Measurements from ENCODE around the gene DGKQ.
"Not testable (repeated sequence)": the region's sequence is repeated elsewhere in the genome, so short reads cannot be mapped to it uniquely, and the experiment has no call there.

Gene DGKQ

DNA sequence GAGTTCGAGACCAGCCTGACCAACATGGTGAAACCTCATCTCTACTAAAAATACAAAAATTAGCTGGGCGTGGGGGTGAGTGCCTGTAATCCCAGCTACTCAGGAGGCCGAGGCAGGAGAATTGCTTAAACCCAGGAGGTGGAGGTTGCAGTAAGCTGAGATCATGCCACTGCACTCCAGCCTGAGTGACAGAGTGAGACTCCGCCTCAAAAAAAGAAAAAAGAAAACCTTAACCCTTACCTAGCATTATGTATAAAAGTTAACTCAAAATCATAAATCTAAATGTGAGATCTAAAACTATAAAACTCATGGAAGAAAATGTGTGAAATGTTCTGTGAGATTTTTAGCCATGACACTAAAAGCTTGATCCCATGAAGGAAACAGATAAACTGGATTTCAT is 33.9 kb downstream of the DGKQ start:
- H3K4me1 ChIP-seq (ENCODE audit: control insufficient read depth, low read depth, low read length); H3K36me3 ChIP-seq (ENCODE audit: control insufficient read depth, low read depth, low read length); H3K9me3 ChIP-seq (ENCODE audit: control insufficient read depth, low read depth, low read length); H3K9ac ChIP-seq (ENCODE audit: low read length); H3K27me3 ChIP-seq (ENCODE audit: control insufficient read depth, insufficient read depth, low read length); H3K4me3 ChIP-seq (ENCODE audit: low read length); H3K27ac ChIP-seq (ENCODE audit: low read length): not testable (repeated sequence)

DNA sequence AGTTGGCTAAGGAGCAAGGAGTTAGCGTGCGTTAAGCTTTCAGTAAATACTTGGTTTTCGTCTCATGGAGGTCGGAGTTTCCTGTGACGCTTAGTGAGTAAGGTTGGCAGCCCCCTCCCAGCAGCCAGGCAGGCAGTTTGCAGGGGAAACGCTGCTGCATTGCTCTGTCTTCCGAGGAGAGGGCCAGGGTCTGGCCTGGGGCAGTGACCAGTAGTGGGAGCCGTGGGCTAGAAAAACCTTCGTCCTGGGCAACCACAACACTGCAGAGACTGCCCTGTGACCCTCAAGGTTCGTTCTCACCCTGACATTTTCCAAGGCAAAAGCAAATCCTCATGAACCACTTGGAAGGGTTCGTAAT is 40.7 kb downstream of the DGKQ start:
- Histone ChIP-seq H3K4me3 (ENCODE audit: low read length) (peak overlapping the region; percentile 89), H3K27me3 (ENCODE audit: control insufficient read depth, insufficient read depth, low read length) (peaks cover 4% of the 10 kb centered on the region), H3K4me1 (ENCODE audit: control insufficient read depth, low read depth, low read length) (peaks cover 5% of the 10 kb centered on the region), H3K36me3 (ENCODE audit: control insufficient read depth, low read depth, low read length) (no peaks in the 10 kb centered on the region), H3K9ac (ENCODE audit: low read length) (peak overlapping the region; percentile 18), H3K27ac (ENCODE audit: low read length) (no peak overlapping the region), H3K9me3 (ENCODE audit: control insufficient read depth, low read depth, low read length) (no peaks in the 10 kb centered on the region)

DNA sequence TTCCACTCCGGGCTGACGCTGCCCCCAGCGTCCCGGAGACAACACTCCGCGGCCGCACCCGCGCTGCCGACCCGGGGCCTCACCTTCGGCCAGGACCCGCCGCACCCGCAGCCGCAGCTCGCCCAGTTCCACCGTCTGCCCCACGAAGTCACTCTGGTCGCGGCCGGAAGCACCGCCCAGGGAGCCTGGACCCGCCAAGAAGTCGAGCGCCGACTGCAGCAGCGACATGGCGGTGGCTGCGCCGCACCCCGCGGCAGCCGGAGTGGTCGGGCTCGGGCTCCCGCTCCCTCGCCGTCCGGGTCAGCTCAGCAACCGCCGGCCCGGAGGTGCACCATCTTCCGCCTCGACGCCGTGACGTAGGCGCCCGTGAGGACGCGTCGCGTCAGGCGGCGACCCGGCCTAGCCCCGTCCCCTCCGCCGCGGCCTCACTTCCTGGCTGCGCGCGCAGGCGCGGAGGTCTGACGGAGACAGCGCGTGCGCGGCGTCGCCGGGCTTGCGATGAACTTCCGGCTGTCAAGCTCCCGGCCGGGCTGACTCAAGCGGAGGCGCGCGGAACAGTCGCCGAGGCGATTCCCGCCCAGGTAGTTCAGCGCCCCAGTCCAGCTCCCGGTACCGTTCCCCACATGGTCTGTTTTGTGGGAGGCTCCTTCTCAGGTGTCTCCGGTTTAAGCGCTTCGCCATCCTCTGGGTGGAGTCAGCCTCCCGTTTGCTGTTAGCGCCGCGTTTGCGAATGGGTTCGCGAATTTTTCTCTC is 41.2 kb downstream of the DGKQ start, which contains the start of the genes GAK and TMEM175:
TSS of gene GAK (minus strand) at position 357 of the 753 bp plus-strand sequence. CDS start at position 228, 129 bp downstream.
TSS of gene TMEM175 (plus strand) at position 501 of the 753 bp plus-strand sequence. CDS start 15,280 bp downstream, outside the sequence.
- Histone ChIP-seq H3K27me3 (ENCODE audit: control insufficient read depth, insufficient read depth, low read length) (peaks cover 4% of the 10 kb centered on the region), H3K4me3 (ENCODE audit: low read length) (peak within 1 kb of the TSS; percentile 89), H3K9me3 (ENCODE audit: control insufficient read depth, low read depth, low read length) (no peaks in the 10 kb centered on the region), H3K36me3 (ENCODE audit: control insufficient read depth, low read depth, low read length) (no peaks in the 10 kb centered on the region), H3K27ac (ENCODE audit: low read length) (no peak within 1 kb of the TSS), H3K4me1 (ENCODE audit: control insufficient read depth, low read depth, low read length) (peaks cover 5% of the 10 kb centered on the region), H3K9ac (ENCODE audit: low read length) (peak within 1 kb of the TSS; percentile 81)

DNA sequence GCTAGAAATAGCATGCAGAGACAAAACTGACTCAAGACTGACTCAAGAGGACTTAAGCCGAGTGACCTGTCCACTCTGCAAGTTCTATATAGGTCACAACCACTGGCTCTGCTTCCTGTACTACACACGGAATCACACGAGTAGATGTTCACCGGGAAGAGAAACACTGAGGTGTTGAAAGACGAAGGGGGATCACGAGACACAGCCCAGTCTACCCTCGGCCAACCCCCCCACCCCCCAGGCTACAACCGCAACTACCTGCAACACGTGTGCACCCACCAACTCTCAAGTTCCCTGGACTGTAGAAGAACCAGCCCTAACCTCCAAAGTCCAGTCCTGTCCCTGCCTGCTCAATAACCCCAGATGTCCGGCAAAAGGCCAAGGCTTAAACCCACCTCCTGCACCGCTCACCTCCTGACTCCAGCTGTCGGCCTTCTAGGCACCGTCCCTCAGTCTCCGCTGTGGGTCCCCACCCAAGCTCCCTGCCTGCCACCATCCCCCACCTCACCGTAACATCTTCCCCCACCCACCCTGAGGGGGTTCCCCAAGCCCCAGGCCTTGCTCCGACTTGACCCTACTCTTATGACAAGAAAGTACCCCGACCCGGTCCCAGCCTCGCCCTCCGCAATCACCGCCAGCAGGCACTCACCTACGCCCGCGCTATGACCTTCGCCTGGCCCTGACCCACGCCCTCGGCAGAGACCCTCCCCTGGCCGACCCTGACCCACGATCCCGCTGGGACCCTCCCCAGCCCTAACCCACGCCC is 42.0 kb downstream of the DGKQ start:
- no peaks in the 10 kb centered on the region for H3K9me3 ChIP-seq (ENCODE audit: control insufficient read depth, low read depth, low read length)

DNA sequence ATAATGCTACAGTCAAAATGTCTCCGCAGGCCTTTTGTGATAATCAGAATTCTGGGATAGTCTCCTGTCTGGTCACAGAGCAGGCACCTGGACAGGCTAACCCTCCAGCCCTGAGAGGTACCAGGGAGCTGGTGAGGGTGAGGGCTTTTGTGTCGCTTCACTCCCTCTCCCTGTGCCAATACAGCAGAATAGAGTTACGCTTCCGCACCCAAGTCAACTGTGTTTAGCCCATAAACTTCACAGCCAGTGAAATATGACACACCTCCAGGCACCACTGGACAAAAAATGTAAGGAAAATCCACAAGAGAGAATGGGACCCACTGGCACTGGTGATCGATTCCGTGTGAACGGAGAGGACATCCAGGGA is 42.6 kb downstream of the DGKQ start:
- Histone ChIP-seq H3K27me3 (ENCODE audit: control insufficient read depth, insufficient read depth, low read length) (peaks cover 4% of the 10 kb centered on the region), H3K9me3 (ENCODE audit: control insufficient read depth, low read depth, low read length) (no peaks in the 10 kb centered on the region), H3K4me3 (ENCODE audit: low read length) (peak overlapping the region; percentile 89), H3K27ac (ENCODE audit: low read length) (no peak overlapping the region), H3K4me1 (ENCODE audit: control insufficient read depth, low read depth, low read length) (peaks cover 5% of the 10 kb centered on the region), H3K36me3 (ENCODE audit: control insufficient read depth, low read depth, low read length) (no peaks in the 10 kb centered on the region), H3K9ac (ENCODE audit: low read length) (peak overlapping the region; percentile 81)

More for the DNA sequence above, 42.0 kb downstream of the DGKQ start:
- Histone ChIP-seq H3K27me3 (ENCODE audit: control insufficient read depth, insufficient read depth, low read length) (peaks cover 4% of the 10 kb centered on the region), H3K9ac (ENCODE audit: low read length) (peak overlapping the region; percentile 81), H3K4me1 (ENCODE audit: control insufficient read depth, low read depth, low read length) (peaks cover 5% of the 10 kb centered on the region), H3K27ac (ENCODE audit: low read length) (no peak overlapping the region), H3K36me3 (ENCODE audit: control insufficient read depth, low read depth, low read length) (no peaks in the 10 kb centered on the region), H3K4me3 (ENCODE audit: low read length) (peak overlapping the region; percentile 89)

DNA sequence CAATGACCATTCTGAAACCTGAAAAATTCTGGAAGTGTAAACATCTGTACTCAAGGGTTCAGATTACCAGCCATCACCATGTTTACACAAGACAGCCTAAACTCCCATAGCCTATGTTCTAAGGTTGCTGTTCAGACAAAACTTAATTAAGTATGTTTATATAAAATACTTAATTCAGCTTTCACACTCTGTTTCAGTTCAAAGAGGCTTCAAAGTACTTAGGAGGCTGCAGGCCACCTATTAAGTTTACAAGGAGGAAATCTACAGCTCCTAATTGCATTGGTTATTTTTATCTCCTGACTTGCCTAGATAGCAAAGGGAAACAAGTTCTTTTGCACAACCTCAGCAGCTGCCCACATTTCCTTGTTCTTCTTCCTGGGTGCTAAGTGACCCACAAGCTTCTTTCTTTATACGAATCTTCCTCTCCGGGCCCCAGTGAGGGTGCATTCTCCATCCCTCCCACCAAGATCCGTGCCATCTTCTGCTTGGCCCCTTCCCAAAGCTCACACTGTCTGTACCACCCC is 43.3 kb downstream of the DGKQ start:
- Histone ChIP-seq H3K36me3 (ENCODE audit: control insufficient read depth, low read depth, low read length) (no peaks in the 10 kb centered on the region), H3K9ac (ENCODE audit: low read length) (no peak overlapping the region), H3K27ac (ENCODE audit: low read length) (no peak overlapping the region), H3K27me3 (ENCODE audit: control insufficient read depth, insufficient read depth, low read length) (no peaks in the 10 kb centered on the region), H3K4me1 (ENCODE audit: control insufficient read depth, low read depth, low read length) (peaks cover 5% of the 10 kb centered on the region), H3K4me3 (ENCODE audit: low read length) (no peak overlapping the region), H3K9me3 (ENCODE audit: control insufficient read depth, low read depth, low read length) (no peaks in the 10 kb centered on the region)

DNA sequence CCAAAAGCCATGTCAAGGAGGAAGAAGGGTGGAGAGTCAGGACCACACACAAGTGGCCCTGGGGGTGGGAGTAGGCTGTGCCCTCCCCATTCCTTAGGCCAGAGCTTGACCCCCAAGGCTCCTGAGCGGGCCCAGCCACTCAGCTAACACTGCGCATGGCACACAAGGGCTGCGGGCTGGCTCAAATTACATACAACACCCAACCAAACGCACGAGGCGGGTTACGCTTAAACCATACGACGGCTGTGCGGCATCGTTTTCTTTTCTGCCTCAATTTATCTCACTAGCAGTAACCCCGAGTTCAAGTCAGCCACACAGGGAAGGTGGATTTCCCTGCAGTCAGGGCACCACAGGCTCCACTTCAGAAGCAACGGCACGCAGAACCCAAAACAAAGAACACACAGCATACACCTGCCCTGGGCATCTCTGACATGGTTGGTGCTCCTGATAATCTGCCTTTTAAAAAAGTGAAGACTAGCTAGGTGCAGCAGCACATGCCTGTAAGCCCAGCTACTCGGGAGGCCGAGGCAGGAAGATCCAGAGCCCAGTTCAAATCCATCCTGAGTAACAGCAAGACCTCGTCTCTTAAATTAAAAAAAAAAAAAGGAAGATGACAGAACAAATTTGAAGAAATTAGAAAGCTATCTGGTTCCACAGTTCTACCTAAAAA is 44.1 kb downstream of the DGKQ start:
- H3K9ac ChIP-seq (ENCODE audit: low read length) = no peak overlapping the region
- H3K4me3 ChIP-seq (ENCODE audit: low read length) = no peak overlapping the region
- no peaks in the 10 kb centered on the region for H3K36me3 ChIP-seq (ENCODE audit: control insufficient read depth, low read depth, low read length)
- H3K9me3 ChIP-seq (ENCODE audit: control insufficient read depth, low read depth, low read length) = no peaks in the 10 kb centered on the region
- no peak overlapping the region for H3K27ac ChIP-seq (ENCODE audit: low read length)
- no peaks in the 10 kb centered on the region for H3K27me3 ChIP-seq (ENCODE audit: control insufficient read depth, insufficient read depth, low read length)
- H3K4me1 ChIP-seq (ENCODE audit: control insufficient read depth, low read depth, low read length) = peaks cover 5% of the 10 kb centered on the region

DNA sequence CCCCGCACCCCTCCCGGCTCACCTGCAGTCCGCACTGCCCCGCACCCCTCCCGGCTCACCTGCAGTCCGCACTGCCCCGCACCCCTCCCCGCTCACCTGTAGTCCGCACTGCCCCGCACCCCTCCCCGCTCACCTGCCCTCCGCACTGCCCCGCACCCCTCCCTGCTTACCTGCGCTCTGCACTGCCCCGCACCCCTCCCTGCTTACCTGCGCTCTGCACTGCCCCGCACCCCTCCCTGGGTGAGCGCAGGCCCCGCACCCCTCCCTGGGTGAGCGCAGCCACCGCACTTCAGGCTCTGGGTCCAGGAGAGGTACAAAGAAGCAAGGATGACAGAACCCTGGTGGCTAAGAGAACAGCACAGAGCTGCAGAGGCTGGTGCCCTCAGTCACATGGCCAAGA is 45.8 kb downstream of the DGKQ start:
- not testable (repeated sequence) for H3K36me3 ChIP-seq (ENCODE audit: control insufficient read depth, low read depth, low read length); H3K4me3 ChIP-seq (ENCODE audit: low read length); H3K9ac ChIP-seq (ENCODE audit: low read length); H3K9me3 ChIP-seq (ENCODE audit: control insufficient read depth, low read depth, low read length); H3K27ac ChIP-seq (ENCODE audit: low read length); H3K27me3 ChIP-seq (ENCODE audit: control insufficient read depth, insufficient read depth, low read length); H3K4me1 ChIP-seq (ENCODE audit: control insufficient read depth, low read depth, low read length)

DNA sequence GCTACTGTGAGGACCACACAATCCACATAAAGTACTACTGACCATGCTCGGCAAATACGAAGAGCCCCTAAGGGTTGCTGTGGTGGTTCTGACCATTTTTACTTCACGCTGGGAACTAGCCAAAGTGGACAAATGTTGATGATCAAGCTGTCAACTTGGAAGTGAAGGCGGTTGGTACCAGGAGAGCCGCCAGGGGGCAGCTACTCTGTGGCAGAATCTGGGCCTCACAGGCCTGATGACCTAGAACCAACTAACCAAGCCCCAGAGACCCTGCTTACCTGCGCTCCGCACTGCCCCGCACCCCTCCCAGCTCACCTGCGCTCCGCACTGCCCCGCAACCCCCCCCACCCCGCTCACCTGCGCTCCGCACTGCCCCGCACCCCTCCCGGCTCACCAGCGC is 46.8 kb downstream of the DGKQ start:
- Histone ChIP-seq H3K9me3 (ENCODE audit: control insufficient read depth, low read depth, low read length) (no peaks in the 10 kb centered on the region), H3K4me3 (ENCODE audit: low read length) (no peak overlapping the region), H3K4me1 (ENCODE audit: control insufficient read depth, low read depth, low read length) (peaks cover 5% of the 10 kb centered on the region), H3K27me3 (ENCODE audit: control insufficient read depth, insufficient read depth, low read length) (no peaks in the 10 kb centered on the region), H3K36me3 (ENCODE audit: control insufficient read depth, low read depth, low read length) (no peaks in the 10 kb centered on the region), H3K9ac (ENCODE audit: low read length) (no peak overlapping the region), H3K27ac (ENCODE audit: low read length) (no peak overlapping the region)

DNA sequence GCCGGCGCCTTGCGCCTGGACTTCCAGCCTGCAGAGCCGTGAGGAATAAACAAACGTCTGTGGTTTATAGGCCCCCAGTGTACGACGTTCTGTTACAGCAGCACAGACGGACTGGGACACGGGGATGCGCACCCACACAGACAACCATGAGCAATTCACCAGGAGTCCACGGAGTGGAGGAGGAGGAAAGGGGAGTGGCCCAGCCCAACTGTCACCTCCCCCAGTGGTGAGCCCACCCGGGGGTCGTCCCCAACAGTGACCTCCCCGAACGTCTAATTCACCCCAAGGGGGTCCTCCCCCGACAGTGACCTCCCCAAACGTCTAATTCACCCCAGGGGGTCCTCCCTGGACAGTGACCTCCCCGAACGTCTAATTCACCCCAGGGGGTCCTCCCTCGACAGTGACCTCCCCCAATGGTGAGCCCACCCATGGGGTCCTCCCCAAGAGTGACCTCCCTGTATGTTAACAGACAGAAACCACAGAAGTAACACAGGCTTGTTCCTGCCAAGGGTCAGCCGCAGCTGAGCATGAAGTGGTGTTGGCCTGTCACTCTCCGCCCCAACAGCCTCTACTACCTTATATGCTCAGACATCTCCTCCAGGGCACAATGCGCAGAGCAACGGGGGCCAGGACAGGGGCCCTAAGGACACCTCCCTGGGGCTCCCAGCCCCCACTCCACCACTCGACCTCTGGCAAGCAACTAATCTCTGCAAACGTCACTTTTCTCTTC is 47.4 kb downstream of the DGKQ start:
- Histone ChIP-seq H3K27me3 (ENCODE audit: control insufficient read depth, insufficient read depth, low read length) (no peaks in the 10 kb centered on the region), H3K4me3 (ENCODE audit: low read length) (no peak overlapping the region), H3K4me1 (ENCODE audit: control insufficient read depth, low read depth, low read length) (peaks cover 1% of the 10 kb centered on the region), H3K27ac (ENCODE audit: low read length) (no peak overlapping the region), H3K36me3 (ENCODE audit: control insufficient read depth, low read depth, low read length) (no peaks in the 10 kb centered on the region), H3K9me3 (ENCODE audit: control insufficient read depth, low read depth, low read length) (no peaks in the 10 kb centered on the region), H3K9ac (ENCODE audit: low read length) (no peak overlapping the region)

DNA sequence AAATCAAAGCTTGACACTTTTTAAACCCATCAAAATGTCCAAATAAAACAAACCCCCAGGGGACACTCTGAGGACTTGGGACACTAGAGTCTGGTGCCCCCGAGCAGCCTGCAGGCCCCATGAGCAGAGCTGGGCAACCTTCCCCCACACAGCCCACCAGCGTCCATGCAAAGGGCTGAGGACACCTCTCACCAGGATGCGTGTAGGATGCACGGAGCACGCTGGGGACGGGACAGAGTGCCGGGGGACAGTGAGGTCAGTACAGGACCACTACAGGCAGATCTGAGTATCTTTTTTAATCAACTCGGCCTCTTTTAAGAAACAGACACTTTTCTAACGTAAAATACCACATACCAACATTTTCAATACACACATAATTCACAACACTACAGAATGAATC is 48.2 kb downstream of the DGKQ start:
- Histone ChIP-seq H3K9ac (ENCODE audit: low read length) (no peak overlapping the region), H3K27ac (ENCODE audit: low read length) (no peak overlapping the region)

More for the DNA sequence above, 48.2 kb downstream of the DGKQ start:
- Histone ChIP-seq H3K4me1 (ENCODE audit: control insufficient read depth, low read depth, low read length) (no peaks in the 10 kb centered on the region), H3K36me3 (ENCODE audit: control insufficient read depth, low read depth, low read length) (no peaks in the 10 kb centered on the region), H3K27me3 (ENCODE audit: control insufficient read depth, insufficient read depth, low read length) (no peaks in the 10 kb centered on the region), H3K4me3 (ENCODE audit: low read length) (no peak overlapping the region), H3K9me3 (ENCODE audit: control insufficient read depth, low read depth, low read length) (no peaks in the 10 kb centered on the region)
